Activated CD4-positive, alpha-beta T cell treated with anti-CD3 and anti-CD28 coated beads, Interleukin-2, amount 50 U/mL, for 24 hours (primary cell): Measurements from ENCODE around the gene URI1.

ENCODE experiments used
- DNase-seq, 2 donors: peaks; one replicate each; pipeline ENCODE4 v3.0.0-alpha.2; 2020; ENCODE audit warnings: low read depth in 1 of 2, low spot score in 1 of 2

Gene URI1

DNA sequence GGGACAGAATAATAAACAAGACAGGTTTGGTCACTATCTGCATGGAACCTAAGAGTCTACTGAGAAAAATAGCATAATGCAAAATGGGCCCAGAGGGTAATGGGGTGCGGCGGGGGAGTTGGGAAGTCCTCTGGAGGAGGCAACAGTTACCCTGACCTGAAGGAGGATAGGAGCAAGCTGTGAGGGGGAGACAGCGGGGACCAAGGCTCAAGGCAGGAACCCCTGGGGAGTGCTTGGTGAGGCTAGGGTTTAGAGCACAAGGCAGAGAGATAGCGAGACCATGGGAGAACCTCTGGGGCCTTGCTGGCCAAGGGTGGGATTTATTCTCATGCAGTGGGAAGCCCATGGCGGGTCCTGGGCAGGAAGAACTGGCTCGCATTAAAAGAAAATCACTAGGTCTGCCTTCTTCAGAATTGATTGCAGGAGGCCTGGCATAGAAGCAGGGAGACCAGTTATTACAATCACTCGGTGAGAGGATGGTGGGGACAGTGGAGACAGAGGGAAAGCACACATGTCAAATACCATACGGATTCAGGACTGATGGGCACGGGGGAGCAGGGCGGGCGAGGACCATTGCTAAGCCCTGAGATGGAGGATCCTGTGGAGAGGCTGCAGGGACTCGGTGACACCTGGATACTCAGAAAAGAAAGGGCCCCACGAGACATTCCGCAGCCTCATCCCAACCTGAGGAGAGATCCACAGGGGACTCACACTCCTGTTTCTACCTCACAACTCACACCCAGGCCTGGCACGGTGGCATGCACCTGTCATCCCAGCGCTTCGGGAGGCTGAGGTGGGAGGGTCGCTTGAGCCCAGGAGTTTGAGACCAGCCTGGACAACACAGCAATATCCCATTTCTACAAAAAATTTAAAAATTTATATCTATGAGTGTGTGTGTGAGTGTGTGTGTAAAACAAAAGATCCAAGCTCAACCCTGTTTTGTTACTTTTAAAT is 110.4 kb downstream of the URI1 start:
- DNase-seq: no peak

DNA sequence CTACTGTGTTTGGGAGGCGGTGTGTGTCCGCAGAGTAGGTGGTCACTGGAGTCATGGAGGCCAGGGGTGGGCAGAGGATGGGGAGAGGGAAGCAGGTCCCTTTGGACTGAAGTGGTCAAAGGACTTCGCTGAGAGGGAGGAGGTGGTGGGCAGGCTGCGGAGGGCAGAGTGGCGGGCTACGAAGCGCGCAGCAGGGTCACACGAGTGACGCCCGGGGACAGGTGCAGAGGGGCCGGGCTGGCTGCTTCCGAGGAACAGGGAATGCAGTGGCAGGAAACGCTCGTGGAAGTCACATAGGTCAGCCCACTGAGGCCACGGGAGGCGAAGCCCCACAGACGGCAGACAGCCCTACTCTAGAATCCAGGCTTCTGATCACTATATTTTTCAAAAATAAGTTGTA is 111.5 kb downstream of the URI1 start:
- DNase-seq: no peak

DNA sequence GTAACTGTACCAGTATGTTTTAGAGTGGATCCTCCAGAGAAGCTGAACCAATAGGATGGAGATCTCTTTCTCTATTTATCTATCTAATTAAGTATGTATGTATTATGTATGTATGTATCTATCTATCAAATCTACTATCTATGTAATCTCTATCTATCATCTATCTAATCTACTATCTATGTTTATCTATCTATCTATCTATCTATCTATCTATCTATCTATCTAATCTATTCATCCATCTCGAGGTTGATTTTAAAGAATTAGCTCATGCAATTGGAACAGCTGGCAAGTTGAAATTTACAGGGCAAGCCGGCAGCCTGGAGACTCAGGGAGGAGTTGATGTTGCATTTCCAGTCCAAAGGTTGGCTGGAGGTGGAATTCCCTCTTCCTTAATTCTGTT is 112.2 kb downstream of the URI1 start:
- no peak for DNase-seq

DNA sequence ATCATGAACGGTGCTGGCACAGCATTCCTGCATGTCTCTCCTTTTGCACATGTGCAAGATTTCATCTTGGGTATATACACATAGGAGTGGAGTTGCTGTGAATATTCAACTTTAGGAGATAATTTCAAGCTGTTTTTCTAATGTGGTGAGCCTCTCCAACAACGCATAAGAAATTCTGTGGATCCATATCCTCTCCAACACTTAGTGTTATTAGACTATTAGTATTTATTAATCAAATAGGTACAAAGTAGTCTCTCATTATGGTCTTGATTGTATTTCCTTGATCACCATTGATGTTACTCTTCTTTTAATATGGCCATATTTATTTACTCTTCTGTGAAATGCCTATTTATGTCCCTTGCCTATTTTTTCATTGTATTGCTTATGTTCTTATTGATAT is 114.5 kb downstream of the URI1 start:
- DNase-seq: no peak

DNA sequence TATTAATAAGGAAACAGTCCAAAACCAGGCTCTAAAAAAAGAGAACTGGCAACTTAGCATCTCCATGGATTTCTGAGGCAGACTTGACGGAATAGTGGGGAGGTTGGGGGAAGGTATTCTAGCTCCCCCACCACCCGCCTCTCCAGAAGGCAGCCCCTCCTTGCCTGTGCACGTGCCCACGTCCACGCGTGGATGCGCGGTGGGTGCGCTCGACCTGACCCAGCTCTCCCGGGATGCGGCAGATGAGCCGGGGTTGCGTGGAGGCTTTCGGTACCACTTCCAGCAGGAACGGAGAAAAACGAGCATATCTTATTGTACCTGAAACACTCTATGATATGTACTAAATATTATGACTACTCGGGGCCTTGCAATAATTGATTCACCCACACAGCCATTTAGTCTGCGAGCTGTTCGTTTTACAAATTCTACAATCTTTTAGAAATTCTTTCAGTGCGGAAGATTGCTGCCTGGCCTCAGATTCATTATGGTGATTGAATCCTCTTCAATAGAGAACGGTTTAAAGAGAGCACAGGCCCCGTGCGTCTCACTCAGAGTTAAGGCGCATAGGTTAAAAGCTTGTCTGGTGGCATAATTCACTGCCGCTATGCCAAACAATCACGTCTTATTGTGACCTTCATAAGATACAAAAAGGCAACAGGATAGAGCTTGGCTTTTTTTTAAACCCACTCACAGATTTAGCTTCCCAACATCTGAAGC is 117.9 kb downstream of the URI1 start:
- DNase-seq: no peak

DNA sequence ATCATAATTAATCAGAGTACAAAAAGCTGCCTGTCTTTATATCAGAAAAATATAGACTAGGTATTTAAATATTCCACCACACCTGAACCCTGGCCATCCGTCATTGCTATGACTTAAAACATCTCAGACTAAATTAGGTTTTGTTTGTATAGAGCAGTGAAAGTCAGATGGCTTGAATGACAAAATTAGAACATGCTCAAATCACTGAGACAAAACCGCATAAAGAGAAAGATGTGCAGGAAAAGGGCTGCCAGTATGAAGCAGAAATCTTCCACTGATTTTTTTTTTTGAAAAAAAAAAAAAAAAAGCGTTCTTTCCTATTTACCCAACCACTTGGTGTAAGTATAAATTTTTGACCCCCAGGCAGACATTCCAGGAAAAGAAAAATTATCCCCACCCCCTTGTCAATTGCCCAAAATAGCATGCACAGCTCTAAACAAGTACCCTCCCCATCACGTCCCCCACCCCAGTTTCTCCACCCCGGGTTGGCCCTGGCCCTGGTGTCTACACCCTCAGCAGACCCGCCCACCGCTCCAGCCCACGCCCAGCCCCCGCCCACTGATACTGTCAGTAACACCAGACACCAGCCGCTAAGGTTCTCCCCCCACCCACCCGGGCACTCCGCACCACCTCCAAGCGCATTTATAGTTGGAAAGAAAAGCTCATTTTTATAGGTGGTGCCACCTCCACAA is 118.6 kb downstream of the URI1 start:
- DNase-seq: no peak

DNA sequence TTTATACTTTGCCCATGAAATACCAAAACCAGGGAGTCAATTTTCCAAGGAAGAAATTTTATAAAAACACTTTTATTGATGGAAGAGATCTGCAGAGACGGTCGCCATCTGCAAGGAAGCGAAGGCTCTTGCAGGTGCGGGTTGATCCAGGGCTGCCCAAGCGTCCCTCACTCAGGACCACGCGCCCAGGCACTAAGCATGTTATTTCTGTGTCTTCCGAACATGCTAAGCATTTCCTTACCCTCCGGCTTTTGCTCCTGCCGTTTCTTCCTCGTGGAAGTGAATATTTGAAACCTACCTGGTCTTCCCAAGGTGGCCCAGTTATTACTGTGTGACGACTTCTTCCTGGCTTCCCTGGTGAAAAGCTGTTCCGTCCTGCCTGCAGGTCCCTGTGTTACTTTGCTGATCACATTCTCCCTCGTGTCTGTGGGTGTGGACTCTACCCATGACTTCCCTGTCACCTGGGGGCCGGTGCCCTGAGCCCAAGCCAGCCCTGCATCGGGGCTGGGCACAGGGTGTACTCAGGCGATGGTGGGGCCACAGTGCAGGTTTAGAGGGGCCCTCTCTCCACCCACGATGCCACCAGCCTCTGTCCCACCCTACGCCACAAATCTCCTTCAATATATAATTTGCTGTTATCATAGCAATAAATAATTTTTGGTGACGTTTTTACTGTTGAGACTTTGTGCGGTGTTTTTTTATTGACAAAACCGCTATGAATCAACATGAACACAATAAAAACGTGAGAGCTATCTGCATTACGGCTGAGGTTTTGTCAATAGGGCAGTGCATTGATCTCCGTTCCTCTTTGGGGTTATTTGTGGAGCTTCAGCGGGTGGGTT is 119.4 kb downstream of the URI1 start:
- DNase-seq: no peak

DNA sequence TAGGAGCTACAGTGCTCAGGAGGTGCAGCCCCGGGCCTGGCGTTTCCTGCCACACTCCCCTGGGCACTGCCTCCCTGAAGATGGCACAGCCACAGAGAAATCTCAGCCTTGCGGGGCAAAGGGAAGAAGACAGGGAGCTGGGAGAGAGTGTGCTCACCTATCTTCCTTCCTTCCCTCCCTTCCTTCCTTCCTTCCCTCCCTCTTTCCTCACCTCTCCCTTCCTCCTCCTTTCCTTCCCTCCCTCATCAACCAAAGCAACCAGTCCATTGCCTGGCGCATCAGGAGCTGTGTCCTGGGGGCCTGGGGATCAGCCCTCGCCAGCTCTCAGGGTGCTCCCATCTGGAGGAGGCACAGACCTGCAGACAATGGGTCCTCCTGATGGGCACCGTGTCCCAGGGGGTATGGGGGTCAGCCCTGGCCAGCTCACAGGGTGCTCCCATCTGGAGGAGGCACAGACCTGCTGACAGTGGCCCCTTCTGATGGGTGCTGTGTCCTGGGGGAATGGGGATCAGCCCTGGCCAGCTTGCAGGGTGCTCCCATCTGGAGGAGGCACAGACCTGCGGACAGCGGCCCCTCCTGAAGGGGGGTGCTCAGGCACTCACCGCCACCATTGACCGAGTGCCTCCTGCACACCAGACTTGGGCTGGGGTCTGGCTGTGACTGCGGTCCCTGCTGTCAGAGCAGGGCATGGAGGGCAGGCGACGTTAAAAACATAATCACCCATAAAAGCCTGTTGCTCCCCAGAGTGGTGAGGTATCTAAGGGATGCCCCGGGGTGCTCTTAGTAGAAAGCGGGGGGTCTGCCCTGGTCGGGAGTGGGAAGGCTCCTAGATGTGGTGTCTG is 120.2 kb downstream of the URI1 start:
- no peak for DNase-seq

DNA sequence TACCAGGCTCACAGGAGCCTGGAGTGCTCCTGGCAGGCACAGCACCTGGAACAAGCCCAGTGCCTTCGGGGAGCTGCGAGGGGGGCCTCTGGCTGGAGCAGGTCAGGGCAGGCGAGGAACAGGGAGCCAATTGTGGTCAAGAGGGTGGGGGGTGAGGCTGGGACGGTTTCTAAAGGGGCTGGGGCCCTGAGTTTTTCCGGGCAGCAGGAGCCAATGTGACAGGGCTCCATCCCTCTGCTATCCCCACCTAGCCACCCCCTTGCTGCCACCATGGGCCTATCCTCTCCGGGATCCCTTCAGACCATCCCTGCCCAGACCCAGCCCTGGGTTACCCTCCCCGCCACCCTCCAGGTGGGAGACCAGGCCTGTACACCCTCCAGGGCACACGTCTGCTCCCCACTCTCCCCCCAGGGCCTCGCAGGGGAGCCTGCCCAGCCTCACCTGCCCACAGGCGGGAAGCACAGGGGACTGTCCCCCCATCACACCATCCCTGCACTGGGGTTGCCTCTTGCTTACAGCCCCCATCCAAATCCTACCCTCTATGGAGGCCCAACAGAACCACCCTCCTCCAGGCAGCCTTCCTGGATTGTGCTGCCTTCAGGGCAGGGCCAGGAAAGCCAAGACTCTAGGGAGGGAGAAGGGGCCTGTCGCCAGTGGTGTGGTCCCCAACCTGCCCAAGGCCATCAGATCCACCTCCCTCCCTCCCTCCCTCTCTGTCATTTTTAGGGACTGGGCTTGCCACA is 121.0 kb downstream of the URI1 start:
- DNase-seq: no peak

DNA sequence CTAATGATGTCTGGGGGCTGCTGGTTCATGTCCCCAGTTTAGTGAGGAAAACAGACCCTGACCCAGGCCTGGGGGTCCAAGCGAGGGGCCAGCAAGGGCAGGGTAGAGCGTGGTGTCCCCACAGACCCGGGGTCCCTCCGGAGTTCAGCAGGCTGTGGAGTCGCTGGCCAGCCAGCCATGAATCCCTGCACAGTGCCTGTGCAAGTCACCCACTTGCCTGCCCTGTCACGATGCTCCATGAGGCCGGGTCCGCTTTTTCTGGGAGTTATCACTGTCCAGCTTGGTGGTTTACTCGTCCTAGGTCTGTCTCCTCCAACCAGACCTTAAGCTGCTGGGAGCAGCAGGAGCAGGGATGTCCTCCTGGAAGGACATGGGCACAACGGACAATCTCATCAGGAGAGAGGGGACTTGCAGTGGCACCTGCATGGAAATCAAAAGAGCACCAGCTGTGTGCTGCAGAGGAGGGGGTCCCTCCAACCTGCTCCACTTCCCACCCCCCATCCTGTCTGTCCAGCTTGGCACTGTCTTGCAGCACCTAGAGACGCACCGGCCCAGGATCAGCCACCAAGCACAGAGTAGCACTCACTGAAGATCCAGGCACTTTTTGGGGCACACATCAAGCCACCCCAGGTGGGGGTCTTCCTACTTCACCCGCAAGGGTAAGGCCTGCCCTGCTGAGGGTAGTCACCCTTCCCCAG is 121.8 kb downstream of the URI1 start:
- DNase-seq: no peak

DNA sequence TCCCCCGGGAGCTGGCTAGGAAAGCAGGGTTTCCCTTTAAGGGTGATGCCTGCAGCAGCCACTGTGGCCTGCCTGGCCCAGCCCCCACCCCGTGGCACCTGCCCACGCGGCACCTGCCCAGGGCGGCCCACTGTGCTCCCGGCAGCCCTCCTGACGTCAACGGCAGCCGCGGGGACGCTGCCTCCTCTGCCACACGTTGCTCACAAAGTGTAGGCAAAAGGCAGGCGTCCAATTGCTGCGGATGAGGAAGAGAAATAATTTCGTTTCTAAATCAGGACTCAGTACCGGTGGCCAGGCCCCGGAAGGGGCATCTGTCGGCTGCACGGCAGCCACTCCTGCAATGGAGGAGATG is 122.3 kb downstream of the URI1 start:
- DNase-seq: no peak

DNA sequence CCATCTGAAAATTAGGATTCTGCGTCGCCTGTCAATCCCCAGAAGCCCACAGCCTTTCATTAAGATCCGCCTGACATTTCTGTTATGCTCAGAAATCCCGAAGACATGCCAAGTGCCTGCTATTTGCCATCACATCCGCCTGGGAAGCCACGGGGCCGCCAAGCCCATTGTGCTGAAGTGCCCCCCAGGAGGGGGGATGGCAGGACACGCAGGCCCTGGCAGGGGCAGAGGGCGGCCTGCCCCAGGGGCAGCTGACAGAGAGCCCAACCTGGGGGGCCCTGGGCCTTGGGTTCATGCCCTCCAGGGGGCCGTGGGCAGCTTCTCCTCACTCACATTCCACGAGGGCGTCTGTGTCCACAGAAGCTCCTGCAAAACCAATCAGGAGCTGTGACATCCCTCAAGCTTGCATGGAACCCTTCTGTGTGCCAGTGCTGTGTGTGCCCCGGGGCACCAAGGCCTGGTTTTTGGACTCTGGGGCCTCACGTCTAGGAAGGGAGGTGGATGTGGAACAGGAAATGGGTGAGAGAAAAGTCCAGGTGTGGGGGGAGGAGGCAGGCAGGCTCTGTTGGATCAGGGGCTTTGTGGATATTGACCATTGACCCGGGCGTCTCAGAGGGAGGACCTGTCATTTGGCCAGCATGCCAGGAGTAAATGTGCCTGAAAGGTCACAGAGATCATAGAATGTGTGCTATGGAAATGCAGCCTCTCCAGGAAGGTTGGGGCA is 122.9 kb downstream of the URI1 start:
- DNase-seq: no peak

DNA sequence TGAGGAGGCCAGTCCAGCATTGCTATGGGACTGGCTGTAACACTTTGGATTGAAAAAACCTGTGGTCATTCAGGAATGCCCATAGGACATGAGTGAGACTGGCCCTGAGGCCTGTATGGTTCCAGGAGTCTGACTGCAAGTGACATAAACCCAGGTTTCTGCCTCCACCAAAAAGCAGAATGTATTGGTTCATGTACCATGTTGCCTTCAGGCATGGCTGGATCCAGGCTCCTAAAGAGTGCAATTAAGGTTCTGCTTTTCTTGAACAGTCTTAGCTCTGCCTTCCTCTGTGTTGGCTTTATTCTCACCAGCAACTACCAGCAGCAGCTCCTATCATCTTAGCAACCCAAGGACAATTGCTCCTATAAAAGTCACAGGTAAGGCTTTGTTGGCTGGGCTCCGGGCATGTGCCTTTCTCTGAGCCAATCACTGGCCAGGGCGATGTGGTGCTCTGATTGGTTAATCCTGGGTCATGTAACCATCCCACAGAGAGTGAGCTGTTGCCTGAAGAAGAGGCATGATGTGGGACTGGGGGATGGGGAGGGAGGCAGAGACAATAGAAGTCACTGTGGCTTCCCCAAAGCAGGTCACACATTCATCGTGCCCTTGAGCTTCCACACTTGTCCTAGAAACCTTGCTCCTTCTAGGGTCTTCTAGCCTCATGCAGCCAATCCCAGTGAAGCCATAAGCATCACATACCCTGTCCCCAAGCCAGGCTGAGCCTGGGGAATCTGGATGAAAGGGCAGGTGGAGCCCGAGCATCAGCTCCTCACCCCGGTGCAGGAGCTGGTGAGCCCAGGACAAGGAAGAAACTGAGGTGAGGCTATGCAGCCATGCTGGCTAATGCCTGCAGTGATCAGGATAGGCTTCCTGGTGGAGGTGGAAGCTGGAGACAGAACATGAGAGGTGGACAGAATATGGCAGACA is 123.9 kb downstream of the URI1 start:
- no peak for DNase-seq
